Fibroblast of gingiva (primary cell): ENCODE results near the gene VDAC1.
"Not testable (repeated sequence)": the region's sequence is repeated elsewhere in the genome, so short reads cannot be mapped to it uniquely, and the experiment has no call there.

ENCODE experiments used
- DNase-seq: peaks from one replicate; pipeline ENCODE4 v3.0.0-alpha.2; 2011; ENCODE audit warnings: low read depth

The VDAC1 gene

DNA sequence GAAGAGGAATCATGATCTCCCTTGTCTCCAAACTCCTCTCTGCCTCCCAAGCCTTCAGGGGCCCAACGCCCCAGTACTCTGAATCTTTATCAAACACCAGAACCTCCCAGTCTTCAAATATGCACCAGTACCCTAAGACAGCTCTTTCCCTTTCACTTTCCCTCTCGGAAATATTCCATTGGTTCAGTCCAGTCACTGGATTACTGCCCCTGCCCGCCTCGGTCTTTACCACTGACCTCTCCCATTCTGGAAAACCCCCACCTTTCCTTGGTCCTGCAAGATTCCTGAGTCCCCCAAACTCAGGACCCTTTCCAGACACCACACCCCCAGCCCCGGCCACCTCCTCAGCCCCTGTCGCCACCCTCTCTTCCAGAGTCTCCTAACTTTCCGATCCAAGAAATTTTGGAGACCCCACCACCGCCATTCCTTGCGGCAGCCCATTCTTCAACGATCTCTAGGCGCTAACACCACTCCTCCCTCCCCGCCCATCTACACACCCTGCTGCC, 37.0 kb downstream of the VDAC1 start:
- DNase-seq, result peak; percentile 25

DNA sequence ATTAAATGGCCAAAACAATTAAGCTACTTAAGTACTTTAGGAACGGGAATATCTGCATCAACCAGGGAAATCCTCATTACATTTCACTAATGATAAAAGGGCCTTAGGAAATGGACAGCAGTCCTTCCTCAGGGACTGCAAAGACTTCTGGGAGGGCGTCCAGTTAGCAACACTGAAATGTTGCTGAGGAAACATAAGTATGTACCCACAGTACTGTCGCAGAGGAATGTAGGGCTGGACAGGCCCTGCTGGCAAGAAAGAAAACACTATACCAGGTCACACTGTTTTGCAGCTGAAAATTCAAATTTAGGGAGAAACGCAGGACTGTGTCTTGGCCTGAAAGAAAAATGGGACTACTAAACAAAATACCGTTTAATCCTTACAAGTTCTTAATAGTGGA, 37.7 kb downstream of the VDAC1 start:
- peak; percentile 52 for DNase-seq

GRCh38 chr5:133966090-133966489, 38.7 kb downstream of the VDAC1 start:
- no peak for DNase-seq

DNA sequence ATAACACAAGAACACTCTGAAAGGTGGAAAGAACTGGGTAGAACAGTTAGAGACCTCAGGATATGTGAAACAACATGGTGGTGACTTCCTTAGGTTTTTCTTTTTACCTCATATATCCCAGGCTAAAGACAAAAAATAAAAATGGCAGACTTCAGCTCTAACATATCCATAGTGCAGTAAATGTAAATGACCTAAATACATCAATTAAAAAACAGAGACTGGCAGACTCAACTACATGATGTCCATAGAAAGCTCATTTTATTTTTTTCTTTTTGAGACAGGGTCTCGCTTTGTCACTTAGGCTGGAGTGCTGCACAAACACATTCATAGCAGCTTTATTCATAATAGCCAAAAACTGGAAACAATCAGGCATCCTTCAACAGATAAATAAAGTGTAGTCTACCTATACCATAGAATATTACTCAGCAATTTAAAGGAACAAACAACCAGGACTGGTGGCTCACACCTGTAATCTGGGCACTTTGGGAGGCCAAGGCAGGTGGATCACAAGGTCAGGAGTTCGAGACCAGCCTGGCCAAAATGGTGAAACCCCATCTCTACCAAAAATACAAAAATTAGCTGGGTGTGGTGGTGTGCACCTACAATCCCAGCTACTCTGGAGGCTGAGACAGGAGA, 41.2 kb downstream of the VDAC1 start:
- DNase-seq, result no peak

GRCh38 chr5:133962801-133963476, 41.8 kb downstream of the VDAC1 start:
- peak; percentile 15 for DNase-seq

- peak; percentile 22 for DNase-seq
Observed at GRCh38 chr5:133962131-133962530, 42.6 kb downstream of the VDAC1 start.

DNA sequence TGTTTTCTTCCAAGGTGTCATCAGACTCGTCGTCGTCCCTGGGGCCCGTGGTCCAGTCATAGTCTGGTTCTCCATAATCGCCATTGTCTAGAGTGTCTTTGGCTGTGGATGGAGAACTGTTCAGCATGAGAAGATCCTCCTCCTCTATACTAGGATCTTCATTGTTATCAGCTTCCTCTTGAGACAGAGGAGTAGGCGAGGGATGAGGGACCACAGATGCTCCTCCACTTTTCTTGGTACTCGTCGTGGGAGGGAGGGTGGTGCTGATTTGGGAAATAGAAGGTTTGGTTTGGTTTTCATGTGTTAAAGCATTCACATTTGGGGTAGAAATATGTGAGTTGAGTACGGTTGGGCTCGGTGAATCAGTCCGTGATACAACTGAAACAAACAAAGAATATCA, 45.1 kb downstream of the VDAC1 start:
- no peak for DNase-seq

DNA sequence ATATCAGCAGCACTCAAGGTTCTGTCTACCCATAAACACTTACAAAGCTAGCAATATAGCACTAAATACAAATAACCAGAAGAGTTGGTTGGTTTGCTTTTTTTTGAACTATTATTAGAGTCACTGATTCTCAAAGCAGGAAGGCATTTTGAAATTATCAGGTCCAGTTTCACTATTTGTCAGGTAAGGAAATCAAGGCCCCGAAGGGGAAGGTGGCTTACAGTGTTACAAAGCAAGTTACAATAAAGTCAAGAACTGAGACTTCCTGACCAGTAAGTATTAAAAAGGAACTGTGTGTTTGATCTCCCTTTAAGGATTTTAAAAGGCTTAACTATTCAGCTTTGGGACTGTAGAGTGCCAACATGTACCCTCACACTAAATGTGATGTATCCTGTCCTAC, 47.2 kb downstream of the VDAC1 start:
- no peak for DNase-seq

DNA sequence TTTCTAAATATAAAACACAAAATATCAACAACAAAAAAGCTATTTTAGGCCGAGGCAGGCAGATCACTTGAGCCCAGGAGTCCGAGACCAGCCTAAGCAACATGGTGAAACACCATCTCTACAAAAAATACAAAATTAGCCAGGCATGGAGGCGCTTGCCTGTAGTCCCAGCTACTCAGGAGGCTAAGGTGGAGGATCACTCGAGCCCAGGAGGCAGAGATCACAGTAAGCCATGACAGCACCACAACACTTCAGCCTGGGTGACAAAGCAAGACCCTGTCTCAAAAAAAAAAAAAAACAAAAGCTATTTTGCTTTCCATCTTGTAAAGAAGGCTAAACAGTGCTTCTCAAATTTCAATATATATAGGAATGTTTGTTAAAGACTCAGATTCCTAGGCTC, 47.7 kb downstream of the VDAC1 start:
- no peak for DNase-seq

DNA sequence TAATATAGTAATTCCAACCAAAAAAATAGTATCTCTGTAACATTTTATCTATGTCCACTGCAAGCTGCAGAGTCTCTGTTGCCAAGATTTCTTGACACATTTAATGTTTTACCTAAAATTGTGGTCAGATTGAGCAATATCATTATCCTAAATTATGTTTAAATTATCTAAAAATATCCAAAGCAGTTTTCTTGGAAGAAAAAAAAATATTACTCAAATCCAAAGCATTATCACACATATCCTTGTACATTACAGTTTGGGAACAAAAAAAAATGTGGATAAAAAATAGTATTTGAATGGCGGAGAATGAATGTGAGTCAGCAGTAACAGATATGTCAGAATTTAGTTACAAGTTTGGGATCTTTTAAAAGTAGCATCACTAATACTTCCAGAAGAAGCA, 48.6 kb downstream of the VDAC1 start:
- DNase-seq, result not testable (repeated sequence)

GRCh38 chr5:133953568-133954145, 51.1 kb downstream of the VDAC1 start:
- no peak for DNase-seq

DNA sequence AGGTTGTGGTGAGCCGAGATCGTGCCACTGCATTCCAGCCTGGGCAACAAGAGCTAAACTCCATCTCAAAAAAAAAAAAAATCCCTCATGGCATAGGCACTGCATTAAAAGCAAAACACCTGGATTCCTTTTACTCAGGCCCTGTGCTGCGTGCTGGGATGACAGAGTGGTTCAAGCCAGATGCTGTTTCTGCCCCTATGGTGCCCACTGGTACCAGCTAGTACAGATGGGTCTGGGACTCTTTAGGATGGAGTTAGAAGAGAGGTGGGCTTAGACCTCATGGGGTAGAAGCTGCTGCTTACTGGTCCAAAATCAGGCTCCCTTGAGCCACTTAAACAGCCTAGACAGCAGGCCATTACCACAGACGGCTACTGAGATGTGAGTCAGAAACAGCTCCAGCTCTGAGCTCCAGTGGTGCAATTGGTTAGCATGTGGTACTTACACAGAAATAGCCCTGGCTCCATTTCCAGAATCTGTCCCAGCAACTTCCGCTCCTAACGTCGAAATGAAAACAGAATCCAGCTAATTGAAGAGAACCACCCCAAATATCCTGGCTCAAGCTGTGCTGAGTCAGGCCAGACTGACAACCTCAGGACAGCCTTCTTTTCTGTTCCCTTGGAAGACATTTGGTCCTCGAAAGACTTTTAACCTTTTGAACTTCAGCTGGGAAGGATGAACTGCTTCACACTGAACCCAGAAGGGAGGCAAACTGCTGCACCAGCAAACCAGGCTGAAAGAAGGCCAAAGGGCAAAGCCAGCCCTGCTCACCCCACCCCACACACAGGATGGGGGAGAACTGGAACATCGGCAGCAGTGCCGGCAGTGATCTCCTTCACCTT, 51.8 kb downstream of the VDAC1 start:
- DNase-seq, result peak; percentile 95

DNA sequence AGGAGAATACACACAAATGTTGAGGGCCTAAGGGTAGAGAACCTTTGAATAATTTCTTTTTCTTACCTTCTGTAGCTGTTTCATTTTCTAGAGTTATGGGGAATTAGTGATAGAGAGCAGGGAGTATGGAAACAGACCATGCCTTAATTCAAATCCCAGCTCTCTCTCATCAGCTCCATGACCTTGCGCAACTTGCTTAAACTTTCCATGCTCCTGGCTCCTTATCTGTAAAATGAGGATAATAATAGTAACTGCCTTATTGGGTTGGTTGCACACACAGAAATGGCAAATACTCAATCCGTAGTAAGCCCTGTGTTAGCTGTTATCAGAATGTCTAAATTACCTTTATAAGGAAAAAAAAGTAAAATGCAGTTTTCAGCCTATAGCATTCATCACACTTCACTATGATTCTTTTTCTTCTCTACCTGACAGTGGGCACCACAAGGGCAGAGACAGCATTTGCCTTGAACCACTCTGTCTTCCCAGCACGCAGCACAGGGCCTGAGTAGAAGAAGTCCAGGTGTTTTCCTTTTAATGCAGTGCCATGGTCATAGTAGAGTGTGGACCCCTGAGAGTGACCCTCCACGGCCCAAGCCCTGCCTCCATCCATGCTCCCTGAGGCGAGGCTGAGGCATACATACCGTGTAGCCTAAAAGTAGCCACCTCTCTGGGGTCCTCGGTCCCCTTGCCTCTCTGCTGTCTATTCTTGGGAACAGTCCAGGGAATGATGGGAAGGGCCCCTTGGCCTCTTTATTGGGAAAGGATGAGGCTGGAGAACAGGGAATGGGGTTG, 53.8 kb downstream of the VDAC1 start:
- DNase-seq, result no peak

DNA sequence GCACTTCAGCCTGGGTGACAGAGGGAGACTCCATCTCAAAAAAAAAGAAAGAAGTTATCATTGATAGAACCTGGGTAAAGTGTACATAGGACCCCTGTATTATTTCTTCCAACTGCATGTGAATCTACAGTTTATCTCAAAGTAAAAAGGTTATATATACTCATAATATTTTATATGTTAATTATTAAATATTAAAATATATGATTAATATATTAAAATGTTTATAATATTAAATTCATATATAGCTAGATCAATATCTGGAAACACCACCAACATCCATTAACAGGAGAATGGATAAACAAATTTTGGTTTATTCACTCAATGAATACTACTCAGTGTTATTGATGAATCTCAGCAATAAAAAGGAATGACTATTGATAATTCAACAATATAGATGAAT, 56.1 kb downstream of the VDAC1 start:
- DNase-seq, result no peak

GRCh38 chr5:133947431-133947841, 57.3 kb downstream of the VDAC1 start:
- DNase-seq, result peak; percentile 6

DNA sequence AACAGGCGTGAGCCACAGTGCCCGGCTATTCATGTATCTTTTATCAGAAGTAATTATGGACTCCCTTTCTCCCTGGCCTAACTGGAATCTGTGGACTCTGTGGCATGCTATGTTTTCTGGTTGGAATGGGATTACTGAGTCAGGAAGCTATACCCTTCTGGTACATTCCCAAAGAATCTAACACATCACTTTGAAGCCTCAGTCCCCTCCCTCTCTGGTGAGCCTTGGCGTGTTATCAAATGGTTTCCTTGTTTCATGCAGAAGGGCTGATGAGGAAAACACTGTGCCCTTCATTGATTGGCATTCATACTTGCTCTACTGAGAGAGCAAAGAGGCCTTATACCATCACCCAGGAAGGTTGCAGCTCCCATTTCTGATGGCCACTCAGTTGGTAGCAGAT, 59.2 kb downstream of the VDAC1 start:
- no peak for DNase-seq

DNA sequence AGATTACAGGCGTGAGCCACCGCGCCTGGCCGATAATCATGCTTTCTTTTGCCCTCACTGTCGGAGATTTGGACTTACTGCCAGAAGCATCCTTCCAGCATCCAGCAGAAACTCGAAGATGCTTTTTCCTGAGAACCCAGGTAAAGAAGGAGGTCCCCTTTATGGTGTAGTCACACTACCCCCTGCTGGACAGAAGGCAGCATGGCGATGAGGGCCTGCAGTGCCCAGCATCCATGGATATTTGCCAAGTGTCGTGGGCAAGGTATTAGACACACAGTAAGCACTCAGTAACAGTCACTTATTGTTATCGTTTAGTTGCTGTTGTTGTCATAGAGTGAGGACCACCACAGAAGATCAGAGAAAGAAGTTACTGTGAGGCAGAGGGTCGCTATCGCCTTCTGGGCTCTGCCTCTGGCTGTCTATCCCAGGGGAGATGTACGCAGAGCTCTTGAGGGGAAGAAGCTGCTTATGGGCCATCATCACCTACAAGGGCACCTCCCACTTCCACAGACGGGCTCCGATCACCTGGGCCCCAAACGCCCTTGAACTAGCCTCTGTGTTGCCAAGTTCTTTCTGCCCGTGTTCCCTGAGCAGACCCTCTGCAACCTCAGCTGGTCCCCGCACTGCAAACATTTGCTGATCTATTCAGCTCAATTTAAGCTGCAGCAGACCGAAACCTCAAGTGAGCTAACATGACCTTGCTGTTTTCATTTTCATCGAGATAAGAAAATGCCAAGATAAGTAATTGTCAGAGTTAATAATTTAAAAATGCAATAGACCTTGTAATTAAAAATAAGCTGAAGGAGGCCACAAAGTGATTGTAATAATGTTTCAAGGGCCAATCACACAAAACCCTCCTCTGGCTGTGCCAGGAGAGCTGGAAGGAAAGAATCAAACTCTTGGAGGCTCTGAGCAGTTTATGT, 60.3 kb downstream of the VDAC1 start:
- DNase-seq, result peak; percentile 15

GRCh38 chr5:133943475-133943817, 61.3 kb downstream of the VDAC1 start:
- no peak for DNase-seq

DNA sequence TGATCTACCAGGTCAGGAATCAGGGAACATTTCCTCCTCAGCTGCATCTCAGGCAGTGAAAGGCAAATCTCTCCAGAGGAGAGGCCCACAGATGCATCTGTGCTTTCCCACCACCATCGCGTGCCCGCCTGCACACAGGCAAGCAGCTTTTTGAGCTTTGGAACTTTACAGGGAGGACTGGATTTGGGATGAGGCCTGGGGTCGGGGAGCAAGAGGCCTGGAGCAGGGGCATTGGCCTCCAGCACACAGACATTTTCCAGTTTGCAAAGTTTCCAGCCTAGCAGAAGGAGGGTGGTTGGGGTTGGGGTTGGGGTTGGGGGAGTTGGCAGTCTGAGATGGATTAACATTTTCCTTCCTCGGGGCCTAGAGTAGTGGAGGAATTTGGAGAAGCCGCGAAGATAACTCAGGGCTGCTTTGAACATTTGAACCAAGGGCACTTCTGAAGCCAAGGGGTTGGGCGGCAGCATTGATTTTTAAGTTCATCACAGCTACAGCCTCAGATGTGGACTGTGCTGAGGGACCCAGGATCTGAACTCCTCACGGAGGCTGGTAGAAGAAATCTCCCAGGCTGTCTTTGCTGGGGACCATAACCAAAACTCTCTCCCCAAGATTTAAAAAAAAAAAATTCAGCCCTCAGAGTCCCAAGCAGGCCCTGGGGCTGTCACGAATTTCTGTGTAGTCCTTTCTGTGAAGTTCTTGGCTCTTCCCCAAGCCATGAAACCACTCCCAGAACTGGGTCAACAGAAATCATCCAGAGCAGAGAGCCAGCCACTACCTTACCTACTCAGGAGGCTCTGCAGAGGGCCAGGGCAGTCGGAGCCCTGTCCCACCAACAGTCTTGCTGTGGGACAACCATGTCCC, 61.9 kb downstream of the VDAC1 start:
- no peak for DNase-seq
